Smooth muscle cell (in vitro differentiated cells): Measurements from ENCODE around the gene WT1. TPM values are rescaled to one million over a fixed set of nuclear protein-coding genes. Genes with fewer than 3 reads are reported as not detected.

Experiments
- DNase-seq: peaks from one replicate; lab custom pipeline; 2025; ENCODE audit not compliant: unreplicated experiment; lab: John Stamatoyannopoulos, UW
- H2AFZ ChIP-seq: fragments of 200-600 bp; sonication (generic); 2 replicates; pipeline ENCODE4 v1.6.0; 2016; ENCODE audit warnings: antibody characterized with exemption, low read depth, mild to moderate bottlenecking
- H3F3A ChIP-seq: fragments of 200-600 bp; sonication (generic); 2 replicates; pipeline ENCODE4 v1.6.0; 2017; ENCODE audit warnings: antibody characterized with exemption, low read depth
- H3K27ac ChIP-seq: fragments of 200-600 bp; sonication (generic); 2 replicates; pipeline ENCODE4 v1.5.1; 2016; ENCODE audit warnings: low read depth, mild to moderate bottlenecking
- H3K27me3 ChIP-seq: fragments of 200-600 bp; sonication (generic); 2 replicates; pipeline ENCODE4 v1.6.1; 2016; ENCODE audit warnings: low read depth, mild to moderate bottlenecking
- H3K36me3 ChIP-seq: fragments of 200-600 bp; sonication (generic); 2 replicates; pipeline ENCODE4 v1.5.1; 2016; ENCODE audit warnings: low read depth
- H3K4me1 ChIP-seq: fragments of 200-600 bp; sonication (generic); 2 replicates; pipeline ENCODE4 v1.5.1; 2016; ENCODE audit warnings: low read depth
- H3K4me2 ChIP-seq: fragments of 200-600 bp; sonication (generic); 2 replicates; pipeline ENCODE4 v1.6.0; 2016; ENCODE audit warnings: mild to moderate bottlenecking
- H3K4me3 ChIP-seq: fragments of 200-600 bp; sonication (generic); 2 replicates; pipeline ENCODE4 v1.5.1; 2016; ENCODE audit warnings: mild to moderate bottlenecking
- H3K79me2 ChIP-seq: fragments of 200-600 bp; sonication (generic); 2 replicates; pipeline ENCODE4 v1.6.0; 2016; ENCODE audit warnings: low read depth, mild to moderate bottlenecking
- H3K9ac ChIP-seq: fragments of 200-600 bp; sonication (generic); 2 replicates; pipeline ENCODE4 v1.6.0; 2016; ENCODE audit warnings: low read depth
- H3K9me3 ChIP-seq: fragments of 200-600 bp; sonication (generic); replicated peaks from 2 replicates; pipeline ENCODE4 v1.5.1; 2016; ENCODE audit warnings: low read depth
- H4K20me1 ChIP-seq: fragments of 200-600 bp; sonication (generic); 2 replicates; pipeline ENCODE4 v1.6.0; 2016; ENCODE audit warnings: low read depth
- WGBS: methylation state at CpG from one replicate; pipeline ENCODE4 v1.1.7; 2016; ENCODE audit warnings: low lambda C conversion rate; 5-methylcytosine and 5-hydroxymethylcytosine counted together
- polyA plus RNA-seq: library from polyadenylated mRNA; unstranded; fragments of >200 nt; fragmentation: Nextera tagmentation; extraction: Ambion mirVana; gene quantifications from 2 replicates; pipeline ENCODE4 v1.2.1, GENCODE V29; 2016
- total RNA-seq: library from RNA; depleted of rRNA; stranded (reverse); fragments of >200 nt; gene quantifications from 2 replicates; pipeline ENCODE4 v1.2.3, GENCODE V29; 2014
- TF ChIP-seq, protein P1 (sequence below): fragments of 200-600 bp; sonication (generic); IDR thresholded peaks from 2 replicates; pipeline ENCODE4 v1.5.1; 2017; ENCODE audit warnings: borderline replicate concordance, mild to moderate bottlenecking, antibody characterized with exemption; ENCODE audit not compliant: insufficient read depth, poor library complexity, severe bottlenecking

Gene WT1
- total and polyA plus RNA-seq, 2 experiments from 2014 or later: not detected

DNA sequence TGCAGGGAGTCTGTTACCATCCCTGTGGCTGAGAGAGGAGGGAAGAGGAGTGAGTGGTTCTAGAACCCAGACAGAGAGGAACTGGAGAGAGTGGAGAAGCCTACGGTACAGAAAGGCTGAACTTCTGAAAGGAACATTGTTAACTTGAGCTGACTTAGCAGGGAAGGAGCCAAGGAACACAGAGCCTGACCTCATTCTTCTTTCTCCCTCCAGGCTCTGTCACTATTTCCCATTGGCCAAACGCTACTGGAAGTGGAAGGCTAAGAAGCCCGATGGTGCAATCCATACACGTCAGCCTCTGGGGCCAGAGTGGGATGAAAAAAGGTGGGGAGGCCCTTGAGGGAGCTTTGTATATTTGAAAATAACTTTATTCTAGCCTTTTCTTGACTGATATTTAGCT is 16.5 kb upstream of the WT1 start:
- H3K27ac ChIP-seq: no peak overlapping the region
- H3K4me3 ChIP-seq: no peak overlapping the region
- no peaks in the 10 kb centered on the region for H3F3A ChIP-seq
- H3K9me3 ChIP-seq: no peaks in the 10 kb centered on the region
- TF ChIP-seq, protein P1, sequence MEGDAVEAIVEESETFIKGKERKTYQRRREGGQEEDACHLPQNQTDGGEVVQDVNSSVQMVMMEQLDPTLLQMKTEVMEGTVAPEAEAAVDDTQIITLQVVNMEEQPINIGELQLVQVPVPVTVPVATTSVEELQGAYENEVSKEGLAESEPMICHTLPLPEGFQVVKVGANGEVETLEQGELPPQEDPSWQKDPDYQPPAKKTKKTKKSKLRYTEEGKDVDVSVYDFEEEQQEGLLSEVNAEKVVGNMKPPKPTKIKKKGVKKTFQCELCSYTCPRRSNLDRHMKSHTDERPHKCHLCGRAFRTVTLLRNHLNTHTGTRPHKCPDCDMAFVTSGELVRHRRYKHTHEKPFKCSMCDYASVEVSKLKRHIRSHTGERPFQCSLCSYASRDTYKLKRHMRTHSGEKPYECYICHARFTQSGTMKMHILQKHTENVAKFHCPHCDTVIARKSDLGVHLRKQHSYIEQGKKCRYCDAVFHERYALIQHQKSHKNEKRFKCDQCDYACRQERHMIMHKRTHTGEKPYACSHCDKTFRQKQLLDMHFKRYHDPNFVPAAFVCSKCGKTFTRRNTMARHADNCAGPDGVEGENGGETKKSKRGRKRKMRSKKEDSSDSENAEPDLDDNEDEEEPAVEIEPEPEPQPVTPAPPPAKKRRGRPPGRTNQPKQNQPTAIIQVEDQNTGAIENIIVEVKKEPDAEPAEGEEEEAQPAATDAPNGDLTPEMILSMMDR: no peak
- no peak for DNase-seq
- H3K36me3 ChIP-seq: no peaks in the 10 kb centered on the region
- no peak overlapping the region for H3K9ac ChIP-seq
- H3K79me2 ChIP-seq: no peaks in the 10 kb centered on the region
- H2AFZ ChIP-seq: no peak overlapping the region
- H3K27me3 ChIP-seq: peaks cover 54% of the 10 kb centered on the region
- WGBS: 83% methylated on average over 4 of the region's 4 CpGs
- no peak overlapping the region for H3K4me2 ChIP-seq
- H4K20me1 ChIP-seq: no peaks in the 10 kb centered on the region
- no peaks in the 10 kb centered on the region for H3K4me1 ChIP-seq

DNA sequence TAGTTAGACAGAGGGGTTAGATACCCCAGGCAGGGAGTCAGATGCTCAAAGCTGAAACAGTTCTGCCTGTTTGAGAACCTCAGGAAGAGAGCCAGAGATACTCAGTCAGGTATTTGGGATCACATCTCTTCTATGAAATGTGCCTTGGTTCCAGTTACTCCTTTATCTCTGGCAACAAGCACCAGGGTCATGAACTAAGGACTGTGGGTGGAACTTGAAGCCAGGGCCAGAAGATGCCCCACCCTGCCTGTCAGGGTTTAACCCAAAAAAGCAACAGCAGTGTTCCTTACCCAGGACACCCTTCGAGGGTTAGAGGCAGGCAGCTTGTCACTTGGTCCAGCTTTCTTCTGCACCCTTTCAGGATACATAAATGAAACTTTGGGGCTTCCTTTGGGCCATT is 15.0 kb upstream of the WT1 start:
- no peak for DNase-seq
- no peaks in the 10 kb centered on the region for H3K36me3 ChIP-seq
- no peaks in the 10 kb centered on the region for H4K20me1 ChIP-seq
- no peaks in the 10 kb centered on the region for H3K9me3 ChIP-seq
- no peak overlapping the region for H3K4me3 ChIP-seq
- TF ChIP-seq, protein P1: no peak
- no peaks in the 10 kb centered on the region for H3F3A ChIP-seq
- no peaks in the 10 kb centered on the region for H3K4me1 ChIP-seq
- H3K4me2 ChIP-seq: no peak overlapping the region
- H3K9ac ChIP-seq: no peak overlapping the region
- H3K27me3 ChIP-seq: peaks cover 68% of the 10 kb centered on the region
- H2AFZ ChIP-seq: no peak overlapping the region
- no peaks in the 10 kb centered on the region for H3K79me2 ChIP-seq
- H3K27ac ChIP-seq: no peak overlapping the region
- 90% methylated on average over 1 of the region's 1 CpG for WGBS

DNA sequence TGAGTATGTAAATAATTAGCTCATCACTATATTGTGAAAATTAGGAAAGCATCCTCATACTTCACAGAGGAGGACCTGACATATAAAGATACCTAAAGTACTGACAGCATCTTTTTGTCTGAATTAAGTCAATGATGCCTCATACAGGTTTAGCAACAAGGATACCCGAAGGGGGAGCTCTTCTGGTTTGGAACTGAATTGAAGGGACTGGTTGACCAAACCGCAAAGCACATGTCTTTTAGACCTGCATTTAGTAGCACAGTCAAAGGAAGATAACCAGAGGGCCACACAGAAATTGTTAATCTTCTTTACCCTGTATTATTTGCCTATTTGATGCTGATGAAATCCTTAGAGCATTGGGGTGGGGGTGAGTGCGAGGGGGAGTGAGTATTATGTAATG is 12.9 kb upstream of the WT1 start:
- TF ChIP-seq, protein P1: peak; percentile 21
- Histone ChIP-seq H3K9me3 (no peaks in the 10 kb centered on the region), H3K27ac (no peak overlapping the region), H2AFZ (no peak overlapping the region), H3K79me2 (no peaks in the 10 kb centered on the region), H3K4me1 (no peaks in the 10 kb centered on the region), H3F3A (no peaks in the 10 kb centered on the region), H3K4me2 (no peak overlapping the region), H3K27me3 (peaks cover 88% of the 10 kb centered on the region), H3K36me3 (no peaks in the 10 kb centered on the region), H4K20me1 (no peaks in the 10 kb centered on the region), H3K4me3 (no peak overlapping the region), H3K9ac (no peak overlapping the region)
- WGBS: 35% methylated on average over 3 of the region's 3 CpGs
- no peak for DNase-seq

DNA sequence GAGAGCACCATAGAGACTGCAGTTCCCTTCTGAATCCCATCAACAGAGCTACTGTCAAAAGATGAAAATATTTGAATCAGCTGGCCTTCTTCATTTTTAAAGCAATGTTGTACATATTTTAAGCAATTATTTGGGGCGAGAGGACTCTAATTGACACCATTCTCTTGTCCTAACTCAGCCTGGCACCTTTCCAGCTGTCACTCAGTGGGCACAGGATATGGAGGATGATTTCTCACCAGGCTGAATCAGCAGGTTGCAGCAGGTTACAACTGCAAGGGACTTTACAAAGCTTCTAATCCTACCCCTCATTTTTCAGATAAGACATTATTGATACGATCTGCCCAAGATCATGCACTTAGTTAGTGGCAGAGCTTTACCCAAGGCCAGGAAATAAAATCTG is 11.9 kb upstream of the WT1 start:
- no peaks in the 10 kb centered on the region for H4K20me1 ChIP-seq
- no peak for DNase-seq
- H3K27ac ChIP-seq: no peak overlapping the region
- 70% methylated on average over 2 of the region's 2 CpGs for WGBS
- H3F3A ChIP-seq: no peaks in the 10 kb centered on the region
- TF ChIP-seq, protein P1: no peak
- no peak overlapping the region for H3K4me2 ChIP-seq
- no peaks in the 10 kb centered on the region for H3K79me2 ChIP-seq
- peaks cover 89% of the 10 kb centered on the region for H3K27me3 ChIP-seq
- no peak overlapping the region for H3K9ac ChIP-seq
- H3K9me3 ChIP-seq: no peaks in the 10 kb centered on the region
- H2AFZ ChIP-seq: no peak overlapping the region
- no peak overlapping the region for H3K4me3 ChIP-seq
- H3K4me1 ChIP-seq: no peaks in the 10 kb centered on the region
- no peaks in the 10 kb centered on the region for H3K36me3 ChIP-seq
